ENCODE data around the gene CDH2.

GRCh38 chr18:28075501-28075900, 101.4 kb downstream of the CDH2 start:
- TF ChIP-seq CTCF (IDR thresholded peaks at IDR 0.05; ENCODE audit: low read depth, low read length) (no peak), EZH2phosphoT487 (IDR thresholded peaks at IDR 0.05; ENCODE audit: low read depth) (no peak)
